ENCODE results near the gene CHMP4A. TPM values are rescaled to one million over a fixed set of nuclear protein-coding genes. Genes with fewer than 3 reads are reported as not detected.
A peak's percentile ranks its signal among the peaks of the same experiment; 100 is the strongest.

CHMP4A gene
- total and polyA plus RNA-seq, 9 of the 15 experiments (the other 6 are each of a cell fraction or from before 2014, with no cell fraction given), result 28.8 to 104 (median 52.7) TPM

DNA sequence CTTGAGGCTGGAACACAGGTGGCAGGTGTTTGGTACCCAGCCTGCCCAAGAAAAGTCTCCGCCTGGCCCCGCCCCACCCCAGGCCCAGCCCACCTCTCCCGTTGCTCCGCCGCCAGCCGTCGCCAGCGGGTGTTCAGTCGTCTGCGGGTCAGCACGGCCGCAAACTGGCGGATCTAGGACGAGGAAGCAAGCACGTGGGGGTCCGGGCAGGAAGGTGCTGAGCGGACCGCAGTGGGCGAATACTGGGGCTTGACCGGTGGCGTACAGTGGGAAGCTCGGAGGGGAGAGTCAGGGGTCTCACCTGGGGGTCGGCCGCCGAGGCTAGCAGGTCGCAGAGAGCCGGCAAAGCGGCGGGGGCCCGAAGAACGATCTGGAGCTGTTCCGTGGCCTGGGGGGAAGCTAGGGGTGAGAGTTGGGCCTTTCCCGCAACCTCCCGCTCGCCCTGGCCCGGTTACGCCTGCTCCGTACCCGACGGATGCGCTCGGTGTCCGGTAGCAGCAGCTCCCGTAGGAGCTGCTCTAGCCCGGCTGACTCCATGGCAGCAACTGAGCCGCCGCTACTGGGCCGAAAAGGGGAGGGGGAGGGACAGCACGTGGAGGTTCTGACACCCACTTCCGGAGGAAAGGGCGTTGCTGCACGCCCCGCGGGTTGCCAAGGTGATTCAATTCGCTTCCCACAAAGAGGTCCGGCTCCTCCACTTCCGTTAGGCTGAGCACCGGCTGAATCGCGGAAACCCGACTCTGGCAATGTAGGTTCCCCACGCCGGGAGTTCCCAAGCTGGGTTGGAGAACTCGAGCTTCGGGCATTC, 24.8 kb downstream of the CHMP4A start, which contains the start of gene IPO4 (continued):
- TF ChIP-seq, protein P1, sequence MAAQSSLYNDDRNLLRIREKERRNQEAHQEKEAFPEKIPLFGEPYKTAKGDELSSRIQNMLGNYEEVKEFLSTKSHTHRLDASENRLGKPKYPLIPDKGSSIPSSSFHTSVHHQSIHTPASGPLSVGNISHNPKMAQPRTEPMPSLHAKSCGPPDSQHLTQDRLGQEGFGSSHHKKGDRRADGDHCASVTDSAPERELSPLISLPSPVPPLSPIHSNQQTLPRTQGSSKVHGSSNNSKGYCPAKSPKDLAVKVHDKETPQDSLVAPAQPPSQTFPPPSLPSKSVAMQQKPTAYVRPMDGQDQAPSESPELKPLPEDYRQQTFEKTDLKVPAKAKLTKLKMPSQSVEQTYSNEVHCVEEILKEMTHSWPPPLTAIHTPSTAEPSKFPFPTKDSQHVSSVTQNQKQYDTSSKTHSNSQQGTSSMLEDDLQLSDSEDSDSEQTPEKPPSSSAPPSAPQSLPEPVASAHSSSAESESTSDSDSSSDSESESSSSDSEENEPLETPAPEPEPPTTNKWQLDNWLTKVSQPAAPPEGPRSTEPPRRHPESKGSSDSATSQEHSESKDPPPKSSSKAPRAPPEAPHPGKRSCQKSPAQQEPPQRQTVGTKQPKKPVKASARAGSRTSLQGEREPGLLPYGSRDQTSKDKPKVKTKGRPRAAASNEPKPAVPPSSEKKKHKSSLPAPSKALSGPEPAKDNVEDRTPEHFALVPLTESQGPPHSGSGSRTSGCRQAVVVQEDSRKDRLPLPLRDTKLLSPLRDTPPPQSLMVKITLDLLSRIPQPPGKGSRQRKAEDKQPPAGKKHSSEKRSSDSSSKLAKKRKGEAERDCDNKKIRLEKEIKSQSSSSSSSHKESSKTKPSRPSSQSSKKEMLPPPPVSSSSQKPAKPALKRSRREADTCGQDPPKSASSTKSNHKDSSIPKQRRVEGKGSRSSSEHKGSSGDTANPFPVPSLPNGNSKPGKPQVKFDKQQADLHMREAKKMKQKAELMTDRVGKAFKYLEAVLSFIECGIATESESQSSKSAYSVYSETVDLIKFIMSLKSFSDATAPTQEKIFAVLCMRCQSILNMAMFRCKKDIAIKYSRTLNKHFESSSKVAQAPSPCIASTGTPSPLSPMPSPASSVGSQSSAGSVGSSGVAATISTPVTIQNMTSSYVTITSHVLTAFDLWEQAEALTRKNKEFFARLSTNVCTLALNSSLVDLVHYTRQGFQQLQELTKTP (IDR thresholded peaks at IDR 0.05; ENCODE audit: low read depth in 1 of 2, partially characterized antibody in 2 of 2), result peak in 1 of 2 experiments; percentile 67
- TF ChIP-seq EP400 (IDR thresholded peaks at IDR 0.05) (peak; percentile 93), RCOR1 (IDR thresholded peaks at IDR 0.05; ENCODE audit: borderline replicate concordance in 1 of 2, low read depth in 2 of 2, low read length in 2 of 2) (0 out of 4 replicates have a peak, but pooled peaks of 1 of the 2 experiments have one; percentile 43), ZNF707 (CRISPR knock-in tag; conservative IDR thresholded peaks at IDR 0.05) (no peak), NONO (IDR thresholded peaks at IDR 0.05; ENCODE audit: low read depth in 2 of 2, low read length in 1 of 2) (peak in 1 of 2 experiments; percentile 41; a peak in 1 of 4 replicates), JUN (IDR thresholded peaks at IDR 0.05; ENCODE audit: borderline replicate concordance, low read depth, low read length) (peak; percentile 76; the same call in 1 of the 2 replicates), JUN (CRISPR knock-in tag; IDR thresholded peaks at IDR 0.05; ENCODE audit: borderline replicate concordance) (no peak), C11orf30 (IDR thresholded peaks at IDR 0.05; ENCODE audit: low read depth) (peak; percentile 72), ARHGAP35 (IDR thresholded peaks at IDR 0.05; ENCODE audit: partially characterized antibody) (no peak)
- TF ChIP-seq, protein P2, sequence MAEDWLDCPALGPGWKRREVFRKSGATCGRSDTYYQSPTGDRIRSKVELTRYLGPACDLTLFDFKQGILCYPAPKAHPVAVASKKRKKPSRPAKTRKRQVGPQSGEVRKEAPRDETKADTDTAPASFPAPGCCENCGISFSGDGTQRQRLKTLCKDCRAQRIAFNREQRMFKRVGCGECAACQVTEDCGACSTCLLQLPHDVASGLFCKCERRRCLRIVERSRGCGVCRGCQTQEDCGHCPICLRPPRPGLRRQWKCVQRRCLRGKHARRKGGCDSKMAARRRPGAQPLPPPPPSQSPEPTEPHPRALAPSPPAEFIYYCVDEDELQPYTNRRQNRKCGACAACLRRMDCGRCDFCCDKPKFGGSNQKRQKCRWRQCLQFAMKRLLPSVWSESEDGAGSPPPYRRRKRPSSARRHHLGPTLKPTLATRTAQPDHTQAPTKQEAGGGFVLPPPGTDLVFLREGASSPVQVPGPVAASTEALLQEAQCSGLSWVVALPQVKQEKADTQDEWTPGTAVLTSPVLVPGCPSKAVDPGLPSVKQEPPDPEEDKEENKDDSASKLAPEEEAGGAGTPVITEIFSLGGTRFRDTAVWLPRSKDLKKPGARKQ (CRISPR knock-in tag; IDR thresholded peaks at IDR 0.05), result no peak
- TF ChIP-seq, protein P3, sequence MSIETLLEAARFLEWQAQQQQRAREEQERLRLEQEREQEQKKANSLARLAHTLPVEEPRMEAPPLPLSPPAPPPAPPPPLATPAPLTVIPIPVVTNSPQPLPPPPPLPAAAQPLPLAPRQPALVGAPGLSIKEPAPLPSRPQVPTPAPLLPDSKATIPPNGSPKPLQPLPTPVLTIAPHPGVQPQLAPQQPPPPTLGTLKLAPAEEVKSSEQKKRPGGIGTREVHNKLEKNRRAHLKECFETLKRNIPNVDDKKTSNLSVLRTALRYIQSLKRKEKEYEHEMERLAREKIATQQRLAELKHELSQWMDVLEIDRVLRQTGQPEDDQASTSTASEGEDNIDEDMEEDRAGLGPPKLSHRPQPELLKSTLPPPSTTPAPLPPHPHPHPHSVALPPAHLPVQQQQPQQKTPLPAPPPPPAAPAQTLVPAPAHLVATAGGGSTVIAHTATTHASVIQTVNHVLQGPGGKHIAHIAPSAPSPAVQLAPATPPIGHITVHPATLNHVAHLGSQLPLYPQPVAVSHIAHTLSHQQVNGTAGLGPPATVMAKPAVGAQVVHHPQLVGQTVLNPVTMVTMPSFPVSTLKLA (conservative IDR thresholded peaks at IDR 0.05), result peak; percentile 100
- TF ChIP-seq, protein P4, sequence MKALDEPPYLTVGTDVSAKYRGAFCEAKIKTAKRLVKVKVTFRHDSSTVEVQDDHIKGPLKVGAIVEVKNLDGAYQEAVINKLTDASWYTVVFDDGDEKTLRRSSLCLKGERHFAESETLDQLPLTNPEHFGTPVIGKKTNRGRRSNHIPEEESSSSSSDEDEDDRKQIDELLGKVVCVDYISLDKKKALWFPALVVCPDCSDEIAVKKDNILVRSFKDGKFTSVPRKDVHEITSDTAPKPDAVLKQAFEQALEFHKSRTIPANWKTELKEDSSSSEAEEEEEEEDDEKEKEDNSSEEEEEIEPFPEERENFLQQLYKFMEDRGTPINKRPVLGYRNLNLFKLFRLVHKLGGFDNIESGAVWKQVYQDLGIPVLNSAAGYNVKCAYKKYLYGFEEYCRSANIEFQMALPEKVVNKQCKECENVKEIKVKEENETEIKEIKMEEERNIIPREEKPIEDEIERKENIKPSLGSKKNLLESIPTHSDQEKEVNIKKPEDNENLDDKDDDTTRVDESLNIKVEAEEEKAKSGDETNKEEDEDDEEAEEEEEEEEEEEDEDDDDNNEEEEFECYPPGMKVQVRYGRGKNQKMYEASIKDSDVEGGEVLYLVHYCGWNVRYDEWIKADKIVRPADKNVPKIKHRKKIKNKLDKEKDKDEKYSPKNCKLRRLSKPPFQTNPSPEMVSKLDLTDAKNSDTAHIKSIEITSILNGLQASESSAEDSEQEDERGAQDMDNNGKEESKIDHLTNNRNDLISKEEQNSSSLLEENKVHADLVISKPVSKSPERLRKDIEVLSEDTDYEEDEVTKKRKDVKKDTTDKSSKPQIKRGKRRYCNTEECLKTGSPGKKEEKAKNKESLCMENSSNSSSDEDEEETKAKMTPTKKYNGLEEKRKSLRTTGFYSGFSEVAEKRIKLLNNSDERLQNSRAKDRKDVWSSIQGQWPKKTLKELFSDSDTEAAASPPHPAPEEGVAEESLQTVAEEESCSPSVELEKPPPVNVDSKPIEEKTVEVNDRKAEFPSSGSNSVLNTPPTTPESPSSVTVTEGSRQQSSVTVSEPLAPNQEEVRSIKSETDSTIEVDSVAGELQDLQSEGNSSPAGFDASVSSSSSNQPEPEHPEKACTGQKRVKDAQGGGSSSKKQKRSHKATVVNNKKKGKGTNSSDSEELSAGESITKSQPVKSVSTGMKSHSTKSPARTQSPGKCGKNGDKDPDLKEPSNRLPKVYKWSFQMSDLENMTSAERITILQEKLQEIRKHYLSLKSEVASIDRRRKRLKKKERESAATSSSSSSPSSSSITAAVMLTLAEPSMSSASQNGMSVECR (CRISPR knock-in tag; IDR thresholded peaks at IDR 0.05), result peak; percentile 99

Data from K562 (cell line).